HUDEP-2 (cell line): ENCODE data around the gene PTPRN2.
"Not testable (repeated sequence)": the region's sequence is repeated elsewhere in the genome, so short reads cannot be mapped to it uniquely, and the experiment has no call there.

Experiments used
- DNase-seq, 76 experiments: peaks; one replicate each; lab custom pipeline; 2025; ENCODE audit not compliant: unreplicated experiment in 76 of 76; lab: John Stamatoyannopoulos, UW

PTPRN2 gene

DNA sequence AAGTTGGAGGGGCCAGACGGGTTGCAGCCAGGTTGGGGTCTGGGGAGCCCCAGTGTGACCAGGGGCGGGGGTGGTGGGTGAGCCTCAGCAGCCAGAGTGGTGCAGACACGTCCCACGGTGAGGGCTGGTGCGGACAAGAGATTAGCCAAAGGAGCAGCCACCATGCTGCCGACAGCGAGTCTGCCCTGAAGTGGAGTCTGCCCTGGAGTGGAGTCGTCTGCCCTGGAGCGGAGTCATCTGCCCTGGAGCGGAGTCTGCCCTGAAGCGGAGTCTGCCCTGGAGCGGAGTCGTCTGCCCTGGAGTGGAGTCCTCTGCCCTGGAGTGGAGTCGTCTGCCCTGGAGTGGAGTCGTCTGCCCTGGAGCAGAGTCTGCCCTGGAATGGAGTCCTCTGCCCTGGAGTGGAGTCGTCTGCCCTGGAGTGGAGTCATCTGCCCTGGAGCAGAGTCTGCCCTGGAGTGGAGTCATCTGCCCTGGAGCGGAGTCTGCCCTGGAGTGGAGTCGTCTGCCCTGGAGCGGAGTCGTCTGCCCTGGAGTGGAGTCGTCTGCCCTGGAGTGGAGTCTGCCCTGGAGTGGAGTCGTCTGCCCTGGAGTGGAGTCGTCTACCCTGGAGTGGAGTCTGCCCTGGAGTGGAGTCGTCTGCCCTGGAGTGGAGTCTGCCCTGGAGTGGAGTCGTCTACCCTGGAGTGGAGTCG is 64.3 kb downstream of the PTPRN2 start:
- not testable (repeated sequence) for DNase-seq

DNA sequence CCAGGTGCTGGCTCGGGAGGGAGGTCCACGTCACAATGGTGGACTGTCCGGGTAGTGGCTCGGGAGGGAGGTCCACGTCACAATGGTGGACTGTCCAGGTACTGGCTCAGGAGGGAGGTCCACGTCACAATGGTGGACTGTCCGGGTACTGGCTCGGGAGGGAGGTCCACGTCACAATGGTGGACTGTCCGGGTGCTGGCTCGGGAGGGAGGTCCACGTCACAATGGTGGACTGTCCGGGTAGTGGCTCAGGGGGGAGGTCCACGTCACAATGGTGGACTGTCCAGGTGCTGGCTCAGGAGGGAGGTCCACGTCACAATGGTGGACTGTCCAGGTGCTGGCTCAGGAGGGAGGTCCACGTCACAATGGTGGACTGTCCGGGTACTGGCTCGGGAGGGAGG is 65.8 kb downstream of the PTPRN2 start:
- not testable (repeated sequence) for DNase-seq

- no peak for DNase-seq
Observed at GRCh38 chr7:158520825-158521224, 66.8 kb downstream of the PTPRN2 start.

DNA sequence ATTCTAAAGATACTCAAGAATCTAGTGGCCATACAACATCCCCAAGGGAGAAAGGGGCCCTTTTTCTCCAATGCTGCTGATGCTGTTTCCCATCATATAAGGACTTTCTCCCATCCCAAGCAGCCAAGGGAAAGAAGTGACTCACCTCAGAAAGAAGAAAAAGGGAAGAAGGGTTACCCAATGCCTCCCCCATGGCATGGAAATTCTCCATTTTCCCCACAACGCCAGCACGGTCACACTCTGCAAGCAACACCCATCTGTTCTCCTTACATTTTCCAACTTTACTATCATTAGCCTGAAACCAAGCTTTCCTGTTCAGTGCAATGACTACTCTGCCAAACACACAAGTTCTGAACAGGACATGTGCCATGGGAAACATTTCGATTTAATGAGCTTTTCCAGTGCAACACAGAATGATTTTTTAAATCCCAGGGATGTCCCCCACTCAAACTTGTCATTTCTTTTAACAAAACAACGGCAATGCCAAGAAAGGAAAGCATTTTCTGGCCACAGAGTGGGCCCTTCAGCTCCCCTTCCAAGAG is 67.9 kb downstream of the PTPRN2 start:
- DNase-seq = no peak

DNA sequence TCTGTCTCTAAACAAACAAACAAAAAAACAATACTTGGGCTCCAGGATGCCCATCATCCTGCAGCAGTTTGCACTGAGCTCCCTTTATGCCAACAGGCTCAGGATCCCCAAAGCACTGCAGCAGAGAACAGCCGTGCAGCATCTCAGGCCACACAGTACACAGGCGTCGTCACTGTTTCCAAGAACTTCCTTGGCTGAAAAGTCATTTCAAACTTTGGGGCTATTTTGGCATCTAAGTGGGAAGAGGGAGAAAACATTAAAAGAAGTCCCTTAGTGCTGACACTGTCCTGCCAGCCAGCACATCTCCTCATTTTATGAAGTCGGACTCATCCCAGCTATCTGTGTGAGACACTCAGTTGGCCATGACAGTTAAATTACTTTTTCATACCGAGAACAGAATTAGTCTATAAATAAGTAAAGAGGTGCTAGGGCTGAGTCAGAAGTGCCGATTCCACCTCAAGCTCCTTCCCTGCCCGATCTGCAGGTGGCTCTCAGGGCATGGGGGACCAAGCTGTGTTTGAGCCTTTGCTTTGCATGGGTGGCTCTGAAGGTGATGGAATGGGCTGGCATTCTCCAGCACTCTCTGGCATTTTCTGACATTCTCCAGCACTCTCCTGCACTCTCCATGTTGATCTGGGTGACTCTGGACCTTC is 68.5 kb downstream of the PTPRN2 start:
- DNase-seq = no peak

- no peak for DNase-seq
Observed at GRCh38 chr7:158517571-158517970, 70.1 kb downstream of the PTPRN2 start.

- no peak for DNase-seq
Observed at GRCh38 chr7:158517072-158517471, 70.6 kb downstream of the PTPRN2 start.

GRCh38 chr7:158516524-158516923 is 71.1 kb downstream of the PTPRN2 start:
- DNase-seq = no peak

GRCh38 chr7:158512869-158513268 is 74.8 kb downstream of the PTPRN2 start:
- DNase-seq = no peak

GRCh38 chr7:158512042-158512441 is 75.6 kb downstream of the PTPRN2 start:
- DNase-seq = no peak

DNA sequence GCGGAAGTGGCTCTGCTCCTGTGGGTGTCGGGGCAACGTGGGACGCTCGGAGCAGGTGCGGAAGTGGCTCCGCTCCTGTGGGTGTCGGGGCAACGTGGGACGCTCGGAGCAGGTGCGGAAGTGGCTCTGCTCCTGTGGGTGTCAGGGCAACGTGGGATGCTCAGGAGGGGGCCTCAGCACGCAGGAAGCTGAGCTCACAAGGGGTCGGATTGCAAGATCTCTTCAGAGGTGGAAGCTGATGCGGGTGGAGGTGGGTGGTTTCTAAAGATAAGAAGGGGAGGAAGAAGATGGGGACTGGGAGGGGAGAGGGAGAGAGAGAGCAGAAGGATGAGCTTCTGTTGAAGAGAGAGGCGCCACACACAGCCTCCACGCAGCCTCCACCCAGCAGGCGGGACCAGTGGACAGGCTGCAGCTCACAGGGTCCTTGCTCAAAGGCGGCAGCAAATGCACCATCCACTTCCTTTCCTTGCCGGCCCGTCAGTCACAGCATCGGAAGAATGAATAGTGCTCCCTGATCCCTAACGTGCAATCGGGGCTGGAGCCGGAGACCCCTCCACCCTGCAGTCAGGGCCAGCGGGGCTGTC is 78.7 kb downstream of the PTPRN2 start:
- no peak for DNase-seq

DNA sequence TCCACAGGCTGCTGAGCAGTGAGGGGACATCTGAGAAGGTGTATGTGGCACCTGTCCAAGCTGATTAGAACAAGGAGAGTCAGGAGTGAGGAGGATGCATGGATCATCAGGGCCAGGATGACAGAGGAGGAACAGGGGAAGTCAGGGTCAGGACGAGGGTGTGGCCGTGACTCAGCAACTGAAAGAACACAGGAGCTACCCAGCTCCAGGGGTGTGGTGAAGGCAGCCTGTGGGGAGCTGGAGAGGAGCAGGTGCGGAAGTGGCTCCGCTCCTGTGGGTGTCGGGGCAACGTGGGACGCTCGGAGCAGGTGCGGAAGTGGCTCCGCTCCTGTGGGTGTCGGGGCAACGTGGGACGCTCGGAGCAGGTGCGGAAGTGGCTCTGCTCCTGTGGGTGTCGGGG is 79.3 kb downstream of the PTPRN2 start:
- DNase-seq = not testable (repeated sequence)

- DNase-seq = no peak
Observed at GRCh38 chr7:158507917-158508316, 79.7 kb downstream of the PTPRN2 start.

- DNase-seq = not testable (repeated sequence)
Observed at GRCh38 chr7:158507175-158507574, 80.4 kb downstream of the PTPRN2 start.

GRCh38 chr7:158506626-158507025 is 81.0 kb downstream of the PTPRN2 start:
- DNase-seq = no peak

DNA sequence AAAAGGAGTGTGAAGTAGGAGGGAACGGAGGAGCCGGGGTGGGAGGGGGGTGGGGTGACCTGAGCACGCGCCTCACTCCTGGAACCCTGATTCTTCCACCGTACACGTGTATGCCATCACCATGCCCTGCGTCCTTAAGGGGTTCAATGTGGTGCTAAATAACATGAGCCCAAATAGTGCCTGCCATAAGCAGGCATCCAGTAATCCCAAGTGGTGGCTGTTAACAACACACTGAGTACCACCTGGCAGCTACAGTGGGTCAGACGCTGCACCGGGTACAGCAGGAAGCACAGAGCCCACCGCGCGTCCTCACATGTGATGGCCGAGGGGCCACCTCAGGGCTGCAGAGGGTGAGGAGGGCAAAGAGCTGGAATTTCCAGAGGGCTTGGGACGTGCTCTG is 81.9 kb downstream of the PTPRN2 start:
- no peak for DNase-seq

DNA sequence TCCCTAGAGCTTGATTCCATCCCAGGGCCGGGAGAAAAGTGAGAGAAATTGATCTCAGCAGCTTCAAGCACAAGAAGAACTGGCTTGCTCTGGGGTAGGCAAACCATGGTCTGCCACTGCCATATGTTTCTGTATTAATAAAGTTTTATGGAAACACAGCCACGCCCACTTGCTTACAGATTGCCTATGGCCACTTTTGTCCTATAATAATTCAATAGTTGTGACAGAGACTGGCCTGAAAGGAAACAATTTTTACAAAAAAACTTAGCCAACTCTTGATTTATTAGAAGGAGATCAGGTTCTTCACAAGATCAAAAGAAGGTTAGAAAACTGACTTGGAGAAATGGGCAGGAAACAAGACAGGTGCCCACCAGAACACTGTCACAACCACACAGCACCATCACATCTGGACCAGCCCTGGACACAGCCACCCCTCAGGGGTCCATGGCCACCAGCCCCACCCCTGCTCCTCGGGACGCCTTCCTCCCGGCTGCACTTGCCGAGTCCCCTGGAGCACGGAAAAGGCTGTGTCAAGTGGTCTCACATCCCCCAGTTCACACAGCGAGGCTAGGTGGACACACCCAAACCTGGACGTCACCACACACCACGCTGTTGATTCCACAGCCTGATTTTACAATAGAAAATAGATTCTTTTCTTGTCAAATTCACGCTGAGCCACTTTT is 85.4 kb downstream of the PTPRN2 start:
- no peak for DNase-seq

GRCh38 chr7:158501393-158502067 is 86.1 kb downstream of the PTPRN2 start:
- DNase-seq = no peak

DNA sequence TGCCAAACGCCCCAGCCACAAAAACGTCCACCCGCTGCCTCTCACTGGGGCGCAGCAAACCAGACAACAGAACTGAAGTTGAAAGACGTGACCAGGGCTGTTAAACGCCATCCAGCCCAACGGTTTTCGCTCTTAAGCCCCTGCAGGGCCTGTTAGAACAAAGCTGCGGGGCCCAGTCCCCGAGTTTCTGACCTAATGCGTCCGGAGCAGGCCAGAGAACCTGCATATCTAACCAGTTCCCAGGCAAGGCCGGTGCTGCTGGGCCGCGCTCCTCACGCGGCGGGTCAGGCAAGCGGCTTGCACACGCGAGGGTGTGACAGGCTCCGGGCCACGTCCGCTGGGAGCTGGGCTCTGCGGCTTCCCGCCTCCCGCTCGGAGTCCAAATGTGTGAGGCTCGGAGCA is 87.0 kb downstream of the PTPRN2 start:
- DNase-seq = no peak

DNA sequence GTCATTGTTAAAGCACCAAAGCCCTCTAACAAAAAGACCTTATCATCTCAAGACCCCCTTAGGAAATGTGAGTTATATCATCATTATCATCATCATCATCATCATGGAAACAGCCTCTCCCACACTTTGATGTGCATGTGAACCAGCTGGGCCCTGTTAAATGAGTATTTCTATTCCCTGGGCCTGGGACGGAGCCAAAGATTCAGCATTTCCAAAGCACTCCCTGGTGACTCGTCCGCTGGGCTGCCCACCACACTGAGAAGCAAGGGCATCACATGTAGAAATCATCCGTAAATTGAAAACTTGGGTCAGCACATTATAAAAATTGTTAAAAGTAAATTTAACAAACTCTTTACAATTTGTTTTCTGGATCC is 88.6 kb downstream of the PTPRN2 start:
- no peak for DNase-seq
